ENCODE measurements around the gene AGBL3.
"Not testable (repeated sequence)": the region's sequence is repeated elsewhere in the genome, so short reads cannot be mapped to it uniquely, and the experiment has no call there.

Gene AGBL3

GRCh38 chr7:134963036-134963435 is 23.3 kb upstream of the AGBL3 start:
- no peak for DNase-seq (ENCODE audit: low read depth, low spot score)

GRCh38 chr7:134966691-134967090 is 19.6 kb upstream of the AGBL3 start:
- no peak for DNase-seq (ENCODE audit: low read depth, low spot score)

DNA sequence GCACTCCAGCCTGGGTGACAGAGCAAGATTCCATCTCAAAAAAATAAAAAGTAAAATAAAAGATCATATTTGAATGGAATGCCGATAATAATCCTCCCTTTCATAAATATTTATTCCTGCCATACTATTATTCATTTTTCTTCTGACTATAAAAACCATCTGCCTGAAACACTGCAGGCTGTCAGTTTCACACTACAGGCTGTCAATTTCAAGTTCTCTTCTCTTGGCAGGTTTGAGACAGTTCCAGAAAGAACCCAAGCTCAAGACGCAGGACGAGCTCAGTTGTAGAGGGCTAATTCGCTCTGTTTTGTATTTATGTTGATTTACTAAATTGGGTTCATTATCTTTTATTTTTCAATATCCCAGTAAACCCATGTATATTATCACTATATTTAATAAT is 18.2 kb upstream of the AGBL3 start:
- DNase-seq (ENCODE audit: low read depth, low spot score), result no peak

- DNase-seq (ENCODE audit: low read depth, low spot score), result not testable (repeated sequence)
Observed at GRCh38 chr7:134981645-134982044, 4.7 kb upstream of the AGBL3 start.

GRCh38 chr7:134985894-134986362 is 380 bp upstream of the AGBL3 start:
- no peak for DNase-seq (ENCODE audit: low read depth, low spot score)

DNA sequence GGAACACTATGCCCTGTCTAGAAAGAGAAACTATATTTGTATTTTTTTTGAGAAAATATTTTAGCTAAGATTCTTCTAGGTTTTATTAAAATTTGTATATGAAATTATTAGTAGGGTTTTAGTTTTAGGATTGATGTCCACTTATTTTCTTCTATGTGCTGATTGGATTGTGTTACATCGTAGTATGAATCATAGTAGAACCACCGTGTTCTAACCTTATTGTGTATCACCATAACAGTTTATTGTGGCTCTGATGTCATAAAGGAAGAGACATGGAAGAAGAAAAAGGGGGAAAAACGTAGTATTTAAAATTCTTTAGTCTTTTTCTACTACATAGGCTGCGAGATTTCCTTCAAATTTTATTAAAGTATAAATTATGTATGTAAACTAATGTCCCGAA is 1.9 kb downstream of the AGBL3 start:
- no peak for DNase-seq (ENCODE audit: low read depth, low spot score)

DNA sequence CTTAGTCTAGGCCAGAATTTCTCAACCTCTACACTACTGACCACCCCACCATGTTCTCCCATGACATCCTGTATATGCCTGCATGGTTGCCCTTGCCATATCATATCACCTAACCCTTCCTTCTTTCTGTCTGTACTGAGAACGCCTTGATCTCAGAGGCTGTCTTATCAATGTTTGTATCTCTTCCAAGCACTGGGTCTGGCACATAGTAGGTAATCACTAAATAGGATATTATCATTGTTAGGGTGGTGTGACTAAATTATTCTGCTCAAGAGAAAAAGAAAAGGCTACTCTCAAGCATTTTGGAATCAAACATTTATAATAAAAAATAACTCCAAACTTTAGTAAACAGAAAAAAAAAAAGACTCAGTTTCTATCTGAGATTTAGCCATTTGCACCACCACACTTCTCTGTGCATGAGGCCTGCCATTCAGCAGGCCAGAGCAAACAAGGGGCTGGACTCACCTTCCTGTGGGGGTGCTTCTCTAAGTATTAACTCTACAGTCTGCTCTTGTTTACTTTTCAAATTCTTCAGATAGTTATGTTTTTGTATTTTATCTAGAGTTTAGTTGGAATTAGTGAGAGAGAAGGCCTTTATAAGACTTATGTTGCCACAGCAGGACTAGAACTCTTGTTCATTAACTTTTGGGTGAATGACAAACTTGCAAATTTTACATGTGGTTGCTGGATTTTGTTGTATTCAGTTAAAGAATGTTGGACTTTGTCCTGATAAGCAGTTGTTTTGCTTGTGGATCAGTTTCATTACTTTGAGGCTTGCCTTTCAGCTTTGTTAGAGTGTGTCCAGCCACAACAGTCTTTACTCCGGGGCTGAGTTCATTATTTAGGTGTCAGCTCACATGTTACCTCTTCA is 5.4 kb downstream of the AGBL3 start:
- no peak for DNase-seq (ENCODE audit: low read depth, low spot score)

- no peak for DNase-seq (ENCODE audit: low read depth, low spot score)
Observed at GRCh38 chr7:134992626-134993179, 6.4 kb downstream of the AGBL3 start.

- DNase-seq (ENCODE audit: low read depth, low spot score), result no peak
Observed at GRCh38 chr7:134993877-134994456, 7.7 kb downstream of the AGBL3 start.

- DNase-seq (ENCODE audit: low read depth, low spot score), result no peak
Observed at GRCh38 chr7:134995239-134996096, 9.2 kb downstream of the AGBL3 start.

DNA sequence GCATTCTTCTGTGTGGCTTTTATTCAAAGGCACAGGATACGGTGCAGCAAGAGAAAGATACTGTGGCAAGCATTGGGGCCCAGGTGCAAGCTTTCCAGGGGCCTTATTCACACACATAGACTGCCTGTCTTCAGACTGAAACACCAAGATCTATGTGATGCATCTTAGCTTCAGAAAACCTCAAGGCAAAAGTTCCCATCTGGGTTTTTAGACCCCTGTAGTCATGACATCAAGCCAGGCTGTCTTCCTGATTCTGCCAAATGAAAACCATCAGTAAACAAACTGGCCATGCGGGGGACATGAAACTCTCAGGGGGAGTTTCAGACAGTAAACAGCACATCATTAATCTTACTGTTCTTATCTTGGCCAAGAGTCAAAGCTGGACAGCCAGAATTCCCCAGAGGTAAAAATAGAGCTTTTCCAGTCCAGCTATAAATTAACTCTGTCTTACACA is 9.8 kb downstream of the AGBL3 start:
- no peak for DNase-seq (ENCODE audit: low read depth, low spot score)

DNA sequence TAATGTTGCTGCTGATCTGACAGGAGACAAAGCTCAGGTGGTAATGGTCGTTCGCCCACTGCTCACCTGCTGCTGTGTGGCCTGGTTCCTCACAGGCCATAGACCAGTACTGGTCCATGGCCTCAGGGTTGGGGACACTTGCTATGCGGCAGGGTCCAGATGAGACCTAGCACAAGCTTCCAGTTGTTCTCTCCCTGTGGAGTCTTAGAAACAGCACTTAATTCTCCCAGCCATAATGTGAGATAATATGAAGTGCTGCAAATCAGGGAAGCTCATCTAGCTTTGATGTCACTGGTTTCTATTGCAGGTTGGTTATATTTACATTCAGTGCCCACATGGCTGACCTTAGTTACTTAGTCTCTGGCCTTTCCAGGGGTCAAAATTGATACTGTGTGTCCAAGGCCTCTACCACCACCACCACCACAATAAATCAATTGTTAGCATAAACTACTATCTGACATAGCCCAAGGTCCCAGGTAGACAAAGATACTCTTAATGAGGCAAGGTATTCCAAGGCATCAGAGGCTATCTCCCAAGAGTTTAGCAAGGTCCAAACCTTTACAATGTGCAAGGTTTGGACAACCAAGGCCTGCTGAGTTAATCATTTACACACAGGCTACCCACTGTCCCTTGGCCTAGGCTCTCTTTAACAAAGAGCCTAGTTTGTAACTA is 11.0 kb downstream of the AGBL3 start:
- no peak for DNase-seq (ENCODE audit: low read depth, low spot score)

- no peak for DNase-seq (ENCODE audit: low read depth, low spot score)
Observed at GRCh38 chr7:134999136-134999535, 12.8 kb downstream of the AGBL3 start.

DNA sequence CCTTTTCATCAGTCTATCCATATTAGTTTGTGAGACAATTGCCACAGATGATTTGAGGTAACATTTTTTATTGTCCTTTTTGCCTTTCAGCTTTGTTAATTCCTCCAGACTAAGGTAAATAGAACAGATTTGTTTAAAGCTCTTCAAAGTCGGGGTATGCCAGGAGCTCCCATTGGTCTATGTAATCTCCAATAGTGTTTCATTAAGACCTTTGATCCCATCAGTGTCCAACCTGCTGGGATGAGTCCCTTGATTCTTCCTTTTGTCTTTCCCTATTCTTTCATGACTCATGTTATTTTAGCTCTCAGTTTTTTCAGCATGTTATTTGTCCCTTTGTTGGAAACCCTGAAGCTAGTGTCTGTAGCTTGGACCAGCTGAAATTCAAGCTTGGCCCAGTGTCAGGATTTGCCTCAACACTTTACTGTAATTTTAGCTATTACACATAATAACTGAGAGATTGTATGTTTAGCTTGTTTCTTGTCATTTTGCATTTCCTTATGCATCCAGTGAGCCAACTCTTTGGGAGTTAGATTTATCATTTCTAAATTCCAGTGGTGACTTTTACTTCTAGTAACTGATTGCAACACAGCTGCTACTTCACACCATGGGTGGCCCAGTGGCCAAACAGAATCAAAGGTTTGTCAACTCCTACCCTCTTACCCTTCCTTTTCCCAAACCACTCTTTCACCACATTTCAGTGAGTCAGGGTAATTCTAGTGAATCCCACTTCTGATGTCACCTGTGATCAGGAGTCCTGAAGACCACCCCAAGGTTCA is 15.3 kb downstream of the AGBL3 start:
- DNase-seq (ENCODE audit: low read depth, low spot score), result no peak

GRCh38 chr7:135012229-135012628 is 25.9 kb downstream of the AGBL3 start:
- no peak for DNase-seq (ENCODE audit: low read depth, low spot score)

DNA sequence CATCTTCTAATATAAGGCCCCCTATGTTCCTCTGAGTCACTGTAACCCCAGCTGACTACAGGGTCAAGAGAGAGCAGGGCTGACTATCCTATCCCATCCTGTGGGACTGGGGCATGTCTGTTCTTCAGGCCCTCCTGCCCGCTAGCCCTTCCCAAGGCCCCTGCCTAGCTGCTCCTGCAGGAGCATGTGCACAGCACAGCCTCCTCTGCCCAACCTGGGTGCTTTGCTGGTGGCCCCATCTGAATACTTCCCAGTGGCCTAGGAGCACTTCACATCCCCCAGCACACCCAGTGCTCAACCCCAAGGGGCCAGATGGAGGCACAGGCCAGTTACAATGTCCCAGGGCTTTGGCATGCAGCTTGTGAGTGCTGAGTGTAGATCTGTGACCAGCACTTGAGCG is 37.3 kb downstream of the AGBL3 start:
- DNase-seq (ENCODE audit: low read depth, low spot score), result no peak

- DNase-seq (ENCODE audit: low read depth, low spot score), result no peak
Observed at GRCh38 chr7:135035252-135035651, 48.9 kb downstream of the AGBL3 start.

- not testable (repeated sequence) for DNase-seq (ENCODE audit: low read depth, low spot score)
Observed at GRCh38 chr7:135067017-135067416, 80.7 kb downstream of the AGBL3 start.

- DNase-seq (ENCODE audit: low read depth, low spot score), result no peak
Observed at GRCh38 chr7:135074096-135074495, 87.8 kb downstream of the AGBL3 start.

DNA sequence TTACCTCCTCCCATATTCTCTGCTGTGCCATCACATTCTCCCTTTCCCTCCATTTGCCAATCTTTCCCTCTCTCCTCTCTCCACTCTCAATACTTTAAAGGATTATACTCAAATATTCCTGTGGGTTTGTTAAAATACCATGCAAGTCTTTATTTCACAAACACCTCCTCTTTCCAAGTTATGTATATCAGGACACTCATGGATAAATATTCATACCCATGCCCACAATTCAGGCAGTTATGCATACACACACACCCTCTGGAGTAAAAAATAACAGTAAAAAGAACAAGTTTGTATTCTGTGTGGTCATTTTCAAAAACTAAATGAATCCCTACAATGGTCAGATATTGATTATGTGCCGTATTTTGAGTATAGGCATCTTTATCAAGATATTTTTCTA is 88.2 kb downstream of the AGBL3 start:
- DNase-seq (ENCODE audit: low read depth, low spot score), result no peak

Data from ELF-1 (cell line).